MCF 10A (cell line): ENCODE data around the gene TMCO5A. TPM values are rescaled to one million over a fixed set of nuclear protein-coding genes. Genes with fewer than 3 reads are reported as not detected.

ENCODE experiments used
- BruUV-seq: library from RNA; stranded (reverse); fragments of 400-500 nt; replicated peaks from 2 replicates; lab custom pipeline; 2021; lab: Mats Ljungman, UMichigan
- CTCF ChIA-PET: fragments of 300-600 bp; sonication (Branson Sonifier 250); formaldehyde crosslinking; extraction: SDS; loops from one replicate; lab custom pipeline; 2021; ENCODE audit warnings: antibody characterized with exemption, inconsistent platforms; lab: Yijun Ruan, JAX
- POLR2A ChIA-PET: fragments of 300-600, 350-650 bp; sonication (Branson Sonifier 250); formaldehyde crosslinking; extraction: SDS; loops from one replicate; lab custom pipeline; 2020; ENCODE audit warnings: antibody characterized with exemption, inconsistent platforms; lab: Yijun Ruan, JAX
- DNase-seq: peaks from one replicate; pipeline ENCODE4 v3.0.0-alpha.2; 2018; ENCODE audit not compliant: unreplicated experiment
- H3K27ac Mint-ChIP-seq: one replicate; pipeline ENCODE4 v1.8.0; 2022; ENCODE audit warnings: mild to moderate bottlenecking, low read depth, mixed read lengths; ENCODE audit not compliant: unreplicated experiment
- H3K27me3 Mint-ChIP-seq: one replicate; pipeline ENCODE4 v1.8.0; 2022; ENCODE audit warnings: mixed read lengths; ENCODE audit not compliant: insufficient read depth, unreplicated experiment
- H3K36me3 Mint-ChIP-seq: one replicate; pipeline ENCODE4 v1.8.0; 2022; ENCODE audit warnings: mild to moderate bottlenecking, moderate library complexity, mixed read lengths; ENCODE audit not compliant: insufficient read depth, unreplicated experiment
- H3K4me1 Mint-ChIP-seq: one replicate; pipeline ENCODE4 v1.8.0; 2022; ENCODE audit warnings: mixed read lengths; ENCODE audit not compliant: insufficient read depth, unreplicated experiment
- H3K4me3 Mint-ChIP-seq: one replicate; pipeline ENCODE4 v1.8.0; 2022; ENCODE audit warnings: mild to moderate bottlenecking, moderate library complexity, mixed read lengths; ENCODE audit not compliant: unreplicated experiment
- H3K9me3 Mint-ChIP-seq: one replicate; pipeline ENCODE4 v1.8.0; 2022; ENCODE audit warnings: mixed read lengths; ENCODE audit not compliant: unreplicated experiment
- intact Hi-C: fragments of 100-400 bp; cut with micrococcal nuclease; formaldehyde crosslinking; loops from 2 replicates; pipeline ENCODE4 v1.14.1; 2022
- total RNA-seq: library from RNA; stranded (reverse); gene quantifications from 2 replicates; pipeline ENCODE4 v1.2.3, GENCODE V29; 2022
- TF ChIP-seq, protein P1 (sequence below): fragments of 200-600 bp; IDR thresholded peaks from one replicate; pipeline ENCODE4 v1.8.0; 2022; ENCODE audit warnings: antibody characterized with exemption, mild to moderate bottlenecking; ENCODE audit not compliant: unreplicated experiment

The TMCO5A gene
- total RNA-seq, 1 experiment from 2014 or later: not detected

DNA sequence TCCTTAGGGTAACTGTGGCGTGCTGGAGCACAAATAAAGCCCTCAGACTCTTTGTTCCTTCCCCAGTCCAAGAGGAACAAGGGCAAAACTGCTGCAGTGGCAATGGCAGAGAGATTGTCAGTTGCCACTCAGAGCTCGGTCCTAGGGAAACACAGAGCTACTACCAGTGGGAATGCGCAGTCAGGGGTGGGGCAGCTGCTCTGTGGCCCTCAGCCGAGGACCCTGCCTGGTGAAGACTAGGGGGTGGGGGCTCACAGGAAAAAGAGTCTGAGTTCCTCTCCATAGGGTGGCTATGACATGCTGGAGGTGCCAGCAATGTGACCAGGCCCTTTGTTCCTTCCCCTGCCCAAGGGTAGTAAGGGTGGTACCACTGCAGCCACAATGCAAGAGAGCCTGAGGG is 43.8 kb downstream of the TMCO5A start:
- Mint-ChIP-seq H3K27me3 (no peaks in the 10 kb centered on the region), H3K4me1 (no peaks in the 10 kb centered on the region), H3K4me3 (no peak overlapping the region), H3K27ac (no peak overlapping the region), H3K9me3 (no peaks in the 10 kb centered on the region), H3K36me3 (no peaks in the 10 kb centered on the region)
- intact Hi-C loops: no loop called here
- CTCF ChIA-PET: interaction anchor here (0.6 kb wide), 1 partner anchor 18 kb away, joined by 4 read pairs; no protein-coding TSS in a partner anchor
- BruUV-seq: no TSS peak
- POLR2A ChIA-PET: no interaction called here
- TF ChIP-seq, protein P1, sequence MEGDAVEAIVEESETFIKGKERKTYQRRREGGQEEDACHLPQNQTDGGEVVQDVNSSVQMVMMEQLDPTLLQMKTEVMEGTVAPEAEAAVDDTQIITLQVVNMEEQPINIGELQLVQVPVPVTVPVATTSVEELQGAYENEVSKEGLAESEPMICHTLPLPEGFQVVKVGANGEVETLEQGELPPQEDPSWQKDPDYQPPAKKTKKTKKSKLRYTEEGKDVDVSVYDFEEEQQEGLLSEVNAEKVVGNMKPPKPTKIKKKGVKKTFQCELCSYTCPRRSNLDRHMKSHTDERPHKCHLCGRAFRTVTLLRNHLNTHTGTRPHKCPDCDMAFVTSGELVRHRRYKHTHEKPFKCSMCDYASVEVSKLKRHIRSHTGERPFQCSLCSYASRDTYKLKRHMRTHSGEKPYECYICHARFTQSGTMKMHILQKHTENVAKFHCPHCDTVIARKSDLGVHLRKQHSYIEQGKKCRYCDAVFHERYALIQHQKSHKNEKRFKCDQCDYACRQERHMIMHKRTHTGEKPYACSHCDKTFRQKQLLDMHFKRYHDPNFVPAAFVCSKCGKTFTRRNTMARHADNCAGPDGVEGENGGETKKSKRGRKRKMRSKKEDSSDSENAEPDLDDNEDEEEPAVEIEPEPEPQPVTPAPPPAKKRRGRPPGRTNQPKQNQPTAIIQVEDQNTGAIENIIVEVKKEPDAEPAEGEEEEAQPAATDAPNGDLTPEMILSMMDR: no peak
- DNase-seq: no peak

DNA sequence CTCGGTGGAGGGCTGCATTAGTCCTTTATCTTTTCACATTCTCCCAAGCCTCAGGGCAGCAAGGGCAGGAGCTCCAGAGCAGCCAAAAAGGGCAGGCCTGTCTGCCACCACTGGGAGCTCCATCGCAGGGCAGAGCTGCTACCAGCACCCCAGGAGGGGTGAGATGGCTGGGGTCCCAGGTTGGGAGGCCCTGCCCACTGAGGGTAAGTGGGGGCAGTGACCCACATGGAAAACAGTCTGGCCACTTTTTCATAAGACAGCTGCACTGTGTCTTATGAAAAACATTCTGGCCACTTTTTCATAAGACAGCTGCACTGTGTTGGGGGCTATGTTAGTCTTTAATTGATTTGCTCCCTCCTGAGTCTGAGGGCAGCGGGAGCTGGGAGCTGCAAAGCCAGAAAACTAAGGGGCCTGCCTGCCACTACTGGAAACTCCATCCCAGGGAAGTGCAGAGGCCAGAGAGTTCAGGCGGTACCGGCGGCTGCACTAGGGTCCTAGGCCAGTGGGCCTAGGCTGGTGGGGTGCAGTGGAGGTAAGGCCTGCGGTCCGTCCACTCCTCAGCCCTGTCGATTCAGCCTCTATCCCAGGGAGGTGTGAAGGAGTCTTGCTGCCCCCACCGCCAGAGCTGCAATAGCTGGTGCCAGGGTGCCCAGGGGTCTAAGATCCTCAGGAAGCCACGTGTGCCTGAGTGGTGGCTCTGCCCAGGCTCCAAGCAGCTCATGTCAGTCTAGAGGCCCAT is 45.4 kb downstream of the TMCO5A start:
- Mint-ChIP-seq H3K4me1 (no peaks in the 10 kb centered on the region), H3K27me3 (no peaks in the 10 kb centered on the region), H3K36me3 (no peaks in the 10 kb centered on the region), H3K4me3 (no peak overlapping the region), H3K9me3 (no peaks in the 10 kb centered on the region), H3K27ac (no peak overlapping the region)
- no TSS peak for BruUV-seq
- intact Hi-C loops: no loop called here
- CTCF ChIA-PET: interaction anchor here (0.6 to 2.3 kb wide), 8 partner anchors 15 to 1575 kb away, joined by 3 to 8 read pairs (median 4); no protein-coding TSS in a partner anchor
- POLR2A ChIA-PET: no interaction called here
- TF ChIP-seq, protein P1: no peak
- no peak for DNase-seq

DNA sequence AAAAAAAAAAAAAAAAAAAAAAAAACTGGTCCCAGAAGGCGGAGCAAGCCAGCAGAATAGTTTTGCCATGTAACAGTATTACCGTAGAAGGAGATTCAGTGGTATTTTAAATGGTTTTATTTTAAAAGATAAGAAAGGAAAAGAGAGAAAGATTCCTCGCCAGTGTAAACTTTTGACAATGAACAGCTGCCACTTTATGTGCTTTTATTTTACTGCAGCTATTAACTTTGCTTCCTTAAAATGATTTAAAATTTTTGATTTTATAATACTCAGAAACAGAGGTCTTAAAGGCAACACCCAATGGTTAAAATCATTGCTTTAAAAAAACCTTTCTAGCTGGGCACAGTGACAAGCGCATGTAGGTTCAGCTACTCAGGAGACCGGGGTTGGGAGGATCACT is 46.8 kb downstream of the TMCO5A start:
- BruUV-seq: no TSS peak
- intact Hi-C loops: no loop called here
- Mint-ChIP-seq H3K4me3 (no peak overlapping the region), H3K36me3 (no peaks in the 10 kb centered on the region), H3K27ac (no peak overlapping the region), H3K9me3 (no peaks in the 10 kb centered on the region), H3K4me1 (no peaks in the 10 kb centered on the region), H3K27me3 (no peaks in the 10 kb centered on the region)
- ChIA-PET CTCF (interaction anchor here (0.6 to 3.8 kb wide), 7 partner anchors 10 to 403 kb away, joined by 3 to 34 read pairs (median 6); no protein-coding TSS in a partner anchor), POLR2A (interaction anchor here (0.8 kb wide), 1 partner anchor 48 kb away, joined by 3 read pairs; no protein-coding TSS in a partner anchor)
- DNase-seq: no peak
- TF ChIP-seq, protein P1: no peak

DNA sequence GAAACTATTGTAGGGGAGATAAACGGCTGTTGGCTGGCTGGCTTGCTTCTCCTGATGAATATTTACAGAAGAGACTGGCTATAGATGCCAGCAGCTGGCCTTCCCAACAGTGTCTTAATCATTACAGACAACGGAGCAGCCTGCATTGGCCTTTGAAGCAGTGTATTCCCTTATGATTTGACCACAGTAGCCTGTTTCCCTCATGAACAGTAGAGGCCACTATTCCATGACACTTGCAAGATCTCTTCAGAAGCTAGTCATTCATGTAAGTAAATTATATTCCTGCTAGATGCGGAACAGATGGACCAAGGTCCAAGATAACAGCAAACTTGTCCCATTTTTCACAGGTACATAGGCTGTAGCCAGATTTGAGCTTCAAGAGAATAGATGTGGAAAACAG is 47.3 kb downstream of the TMCO5A start:
- TF ChIP-seq, protein P1: peak; percentile 20
- H3K36me3 Mint-ChIP-seq: no peaks in the 10 kb centered on the region
- intact Hi-C loops: no loop called here
- no TSS peak for BruUV-seq
- H3K4me3 Mint-ChIP-seq: no peak overlapping the region
- H3K27me3 Mint-ChIP-seq: no peaks in the 10 kb centered on the region
- no peak overlapping the region for H3K27ac Mint-ChIP-seq
- ChIA-PET CTCF (interaction anchor here (0.5 to 3.8 kb wide), 9 partner anchors 9 to 1738 kb away, joined by 3 to 34 read pairs (median 6); no protein-coding TSS in a partner anchor), POLR2A (no interaction called here)
- peak; percentile 47 for DNase-seq
- H3K4me1 Mint-ChIP-seq: no peaks in the 10 kb centered on the region
- no peaks in the 10 kb centered on the region for H3K9me3 Mint-ChIP-seq
